Transverse colon (tissue), 4 donors: ENCODE data around the gene DAW1. TPM values are rescaled to one million over a fixed set of nuclear protein-coding genes. Genes with fewer than 3 reads are reported as not detected.
"Not testable (repeated sequence)": the region's sequence is repeated elsewhere in the genome, so short reads cannot be mapped to it uniquely, and the experiment has no call there.

Experiments used
- DNase-seq: peaks from one replicate; pipeline ENCODE4 v3.0.0-alpha.2; 2019
- H3K27ac ChIP-seq, 4 donors: fragments of 200-600 bp; sonication (generic); 2 replicates each; pipeline ENCODE4 v1.5.1; 2016 to 2018; ENCODE audit warnings: inconsistent platforms in 4 of 4
- H3K27me3 ChIP-seq: fragments of 200-600 bp; sonication (generic); 2 replicates; pipeline ENCODE4 v1.5.1; 2017; ENCODE audit warnings: inconsistent platforms
- H3K36me3 ChIP-seq, 4 donors: fragments of 200-600 bp; sonication (generic); 2 replicates each; pipeline ENCODE4 v1.5.1; 2017 to 2019; ENCODE audit warnings: inconsistent platforms in 4 of 4
- H3K4me1 ChIP-seq, 4 donors: fragments of 200-600 bp; sonication (generic); 2 replicates each; pipeline ENCODE4 v1.5.1; 2017 to 2020; ENCODE audit warnings: inconsistent platforms in 4 of 4
- H3K4me3 ChIP-seq, 4 donors: fragments of 200-600 bp; sonication (generic); 1 replicate in 1 of 4; 2 replicates in 3 of 4; pipeline versions ENCODE4 v1.5.1 to v1.6.1; 2017 to 2019; ENCODE audit warnings: inconsistent platforms in 4 of 4
- H3K9me3 ChIP-seq, 2 donors: fragments of 200-600 bp; sonication (generic); 2 replicates each; pipeline ENCODE4 v1.5.1; 2017 to 2019; ENCODE audit warnings: inconsistent platforms in 2 of 2
- EP300 ChIP-seq: sonication (generic); formaldehyde crosslinking; IDR thresholded peaks from one replicate; pipeline ENCODE4 v1.6.1; 2017; ENCODE audit warnings: antibody characterized with exemption, low read depth
- POLR2A ChIP-seq: fragments of 450-650 bp; IDR thresholded peaks from one replicate; pipeline ENCODE4 v1.6.1; 2016; ENCODE audit warnings: antibody characterized with exemption, mild to moderate bottlenecking, moderate library complexity
- POLR2AphosphoS5 ChIP-seq, 3 donors: sonication (generic); formaldehyde crosslinking; IDR thresholded peaks; one replicate each; pipeline ENCODE4 v1.6.1; 2016; ENCODE audit warnings: antibody characterized with exemption in 3 of 3
- WGBS, 2 donors: methylation state at CpG; one replicate each; pipeline ENCODE4 v1.1.5; 2018; ENCODE audit warnings: low coverage in 1 of 2; 5-methylcytosine and 5-hydroxymethylcytosine counted together
- in situ Hi-C, 4 donors: fragments of 200-750 bp; cut with MboI; loops; one replicate each; pipeline versions ENCODE4 v1.15.0 to v1.15.1; 2017; ENCODE audit warnings: low sequenced_read_pairs in 3 of 4, low pct_ligation_motif_present in 1 of 4, low pct_unique_long_range_greater_than_20kb in 1 of 4
- intact Hi-C: fragments of 100-400 bp; cut with DNase I; formaldehyde crosslinking; loops from one replicate; pipeline ENCODE4 v1.15.1; 2023; ENCODE audit warnings: low total_unique reads
- total RNA-seq, 4 donors: library from RNA; depleted of rRNA; stranded (reverse); fragments of >200 nt; gene quantifications; one replicate each; pipeline ENCODE4 v1.1.0, GENCODE V29; 2016
- TF ChIP-seq, protein P1 (sequence below), 5 experiments: fragments of 200-600 bp in 3 of 5; fragments of 450-650 bp in 2 of 5; sonication (generic) in 3 of 5; IDR thresholded peaks; 1 replicate in 2 of 5; 2 replicates in 3 of 5; pipeline ENCODE4 v1.5.1; 2016 to 2017; ENCODE audit warnings: antibody characterized with exemption in 5 of 5, inconsistent platforms in 3 of 5, mild to moderate bottlenecking in 2 of 5, moderate library complexity in 1 of 5

The DAW1 gene
- total RNA-seq, 4 donors from 2014 or later: not detected

DNA sequence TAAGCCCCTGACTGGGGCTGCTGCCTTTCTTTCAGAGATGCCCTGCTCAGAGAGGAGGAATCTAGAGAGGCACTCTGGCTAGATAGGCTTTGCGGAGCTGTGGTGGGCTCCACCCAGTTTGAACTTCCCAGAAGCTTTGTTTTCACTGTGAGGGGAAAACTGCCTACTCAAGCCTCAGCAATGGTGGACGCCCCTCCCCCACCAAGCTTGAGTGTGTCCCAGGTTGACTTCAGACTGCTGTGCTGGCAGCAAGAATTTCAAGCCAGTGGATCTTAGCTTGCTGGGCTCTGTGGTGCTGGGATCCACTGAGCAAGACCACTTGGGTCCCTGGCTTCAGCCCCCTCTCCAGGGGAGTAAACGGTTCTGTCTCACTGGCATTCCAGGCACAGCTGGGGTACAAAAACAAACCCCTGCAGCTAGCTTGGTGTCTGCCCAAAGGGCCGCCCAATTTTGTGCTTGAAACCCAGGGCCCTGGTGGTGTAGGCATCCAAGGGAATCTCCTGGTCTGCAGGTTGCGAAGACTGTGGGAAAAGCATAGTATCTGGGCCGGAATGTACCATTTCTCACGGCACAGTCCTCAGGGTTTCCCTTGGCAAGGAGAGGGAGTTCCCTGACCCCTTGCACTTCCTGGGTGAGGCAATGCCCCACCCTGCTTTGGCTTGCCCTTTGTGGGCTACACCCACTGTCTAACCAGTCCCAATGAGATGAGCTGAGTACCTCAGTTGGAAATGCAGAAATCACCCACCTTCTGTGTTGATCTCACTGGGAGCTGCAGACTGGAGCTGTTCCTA lies 31.9 kb upstream of the DAW1 start:
- H3K4me3 ChIP-seq, H3K27me3 ChIP-seq, H3K9me3 ChIP-seq, in situ Hi-C loops, intact Hi-C loops, H3K36me3 ChIP-seq, H3K4me1 ChIP-seq: not testable (repeated sequence)
- TF ChIP-seq POLR2AphosphoS5 (IDR thresholded peaks at IDR 0.05): peak in 1 of 3 donors; percentile 24
- H3K27ac ChIP-seq: peak overlapping the region in 2 of 4 donors; percentile 25 to 51
- WGBS, 2 donors: 73% methylated on average over 7 of the region's 7 CpGs; no CpG with 5 or more reads in 1 of the 2 donors
- DNase-seq: peak; percentile 55

DNA sequence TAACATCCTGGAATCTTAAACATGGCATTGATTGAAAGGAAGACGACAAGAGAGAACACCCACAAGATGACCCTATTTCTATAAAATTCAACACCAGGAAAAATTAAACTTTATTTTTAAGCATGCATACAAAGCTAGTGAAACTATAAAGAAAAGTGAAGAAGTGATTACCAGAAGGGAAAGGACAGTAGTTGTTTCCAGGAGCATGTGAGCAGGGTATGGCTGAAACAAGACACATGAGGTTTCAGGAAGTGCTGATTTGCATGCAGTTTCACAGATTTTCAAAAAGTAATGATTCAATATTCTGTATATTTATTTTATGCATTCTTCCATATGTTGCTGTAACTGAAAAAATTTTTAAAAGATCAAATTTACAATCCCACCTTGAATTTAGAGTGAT lies 24.6 kb upstream of the DAW1 start:
- intact Hi-C loops (no loop called here), in situ Hi-C loops (no loop called here)
- H3K27me3 ChIP-seq: no peaks in the 10 kb centered on the region
- no peak for DNase-seq
- no peak overlapping the region for H3K27ac ChIP-seq
- TF ChIP-seq EP300 (no peak), POLR2A (no peak), POLR2AphosphoS5 (IDR thresholded peaks at IDR 0.05) (no peak)
- TF ChIP-seq, protein P1, sequence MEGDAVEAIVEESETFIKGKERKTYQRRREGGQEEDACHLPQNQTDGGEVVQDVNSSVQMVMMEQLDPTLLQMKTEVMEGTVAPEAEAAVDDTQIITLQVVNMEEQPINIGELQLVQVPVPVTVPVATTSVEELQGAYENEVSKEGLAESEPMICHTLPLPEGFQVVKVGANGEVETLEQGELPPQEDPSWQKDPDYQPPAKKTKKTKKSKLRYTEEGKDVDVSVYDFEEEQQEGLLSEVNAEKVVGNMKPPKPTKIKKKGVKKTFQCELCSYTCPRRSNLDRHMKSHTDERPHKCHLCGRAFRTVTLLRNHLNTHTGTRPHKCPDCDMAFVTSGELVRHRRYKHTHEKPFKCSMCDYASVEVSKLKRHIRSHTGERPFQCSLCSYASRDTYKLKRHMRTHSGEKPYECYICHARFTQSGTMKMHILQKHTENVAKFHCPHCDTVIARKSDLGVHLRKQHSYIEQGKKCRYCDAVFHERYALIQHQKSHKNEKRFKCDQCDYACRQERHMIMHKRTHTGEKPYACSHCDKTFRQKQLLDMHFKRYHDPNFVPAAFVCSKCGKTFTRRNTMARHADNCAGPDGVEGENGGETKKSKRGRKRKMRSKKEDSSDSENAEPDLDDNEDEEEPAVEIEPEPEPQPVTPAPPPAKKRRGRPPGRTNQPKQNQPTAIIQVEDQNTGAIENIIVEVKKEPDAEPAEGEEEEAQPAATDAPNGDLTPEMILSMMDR (IDR thresholded peaks at IDR 0.05): no peak
- H3K4me3 ChIP-seq: no peak overlapping the region
- no peaks in the 10 kb centered on the region for H3K36me3 ChIP-seq
- no peaks in the 10 kb centered on the region for H3K9me3 ChIP-seq
- H3K4me1 ChIP-seq: peaks cover 0 to 4% (median 0%) of the 10 kb centered on the region in 4 donors
- 82 to 85% methylated on average over 1 of the region's 1 CpG for WGBS, 2 donors

DNA sequence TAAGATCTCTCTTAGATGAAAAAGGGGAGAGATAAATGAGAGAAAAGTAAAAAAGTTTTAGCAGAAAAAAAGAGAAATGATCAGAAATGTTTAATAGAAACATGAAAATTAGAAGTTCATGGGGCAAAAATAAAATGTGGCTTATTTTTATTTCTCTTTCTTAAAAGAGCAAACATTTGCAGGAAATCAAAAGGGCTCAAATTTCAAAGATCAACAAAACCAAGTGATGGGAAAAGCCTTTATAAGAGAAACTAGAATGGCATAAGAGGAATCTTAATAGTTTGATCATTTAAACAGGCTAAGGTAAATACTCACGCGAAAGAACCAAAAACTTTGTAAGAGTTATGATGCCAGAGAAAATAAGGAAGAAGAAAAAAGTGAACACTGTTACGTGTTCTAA lies 23.3 kb upstream of the DAW1 start:
- peaks cover 0 to 4% (median 0%) of the 10 kb centered on the region in 4 donors for H3K4me1 ChIP-seq
- H3K27ac ChIP-seq: peak overlapping the region in 2 of 4 donors; percentile 16 to 17
- no peaks in the 10 kb centered on the region for H3K36me3 ChIP-seq
- H3K27me3 ChIP-seq: no peaks in the 10 kb centered on the region
- intact Hi-C loops: no loop called here
- in situ Hi-C loops: no loop called here
- no peak for DNase-seq
- H3K4me3 ChIP-seq: no peak overlapping the region
- H3K9me3 ChIP-seq: no peaks in the 10 kb centered on the region
- WGBS, 2 donors: 14 to 35% methylated on average over 3 of the region's 3 CpGs
- TF ChIP-seq, protein P1 (IDR thresholded peaks at IDR 0.05): no peak
- no peak for TF ChIP-seq POLR2A
- TF ChIP-seq POLR2AphosphoS5 (IDR thresholded peaks at IDR 0.05): no peak
- TF ChIP-seq EP300: no peak

DNA sequence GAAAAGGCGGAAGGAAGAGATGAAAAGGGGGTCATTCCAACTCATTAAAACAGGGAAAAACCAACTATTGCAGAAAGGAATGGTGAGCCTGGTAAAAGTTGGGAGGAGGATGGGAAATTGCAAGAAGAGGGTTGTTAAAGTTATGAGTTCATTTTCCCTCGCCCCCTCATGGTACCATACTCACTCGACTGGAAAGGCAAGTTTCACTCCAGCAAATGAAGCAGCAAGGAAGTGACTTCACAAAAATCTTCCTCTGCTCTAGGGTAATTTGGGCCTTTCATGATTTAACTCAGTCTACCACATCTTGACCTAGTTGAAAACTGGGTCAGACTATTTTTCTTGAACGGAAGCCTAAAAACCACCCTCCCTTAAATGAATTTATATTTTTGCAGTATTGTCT lies 22.8 kb upstream of the DAW1 start:
- H3K4me3 ChIP-seq: no peak overlapping the region
- peak overlapping the region in 2 of 4 donors; percentile 16 to 17 for H3K27ac ChIP-seq
- no peak for TF ChIP-seq EP300
- peak in 1 of 3 donors; percentile 13 for TF ChIP-seq POLR2AphosphoS5 (IDR thresholded peaks at IDR 0.05)
- TF ChIP-seq, protein P1 (IDR thresholded peaks at IDR 0.05): no peak
- TF ChIP-seq POLR2A: no peak
- H3K36me3 ChIP-seq: no peaks in the 10 kb centered on the region
- peak; percentile 30 for DNase-seq
- no peaks in the 10 kb centered on the region for H3K9me3 ChIP-seq
- in situ Hi-C loops: no loop called here
- 47 to 60% methylated on average over 4 of the region's 4 CpGs for WGBS, 2 donors
- no peaks in the 10 kb centered on the region for H3K27me3 ChIP-seq
- intact Hi-C loops: no loop called here
- H3K4me1 ChIP-seq: peaks cover 0 to 4% (median 0%) of the 10 kb centered on the region in 4 donors
